ENCODE results near the gene KIF5A.

KIF5A gene

DNA sequence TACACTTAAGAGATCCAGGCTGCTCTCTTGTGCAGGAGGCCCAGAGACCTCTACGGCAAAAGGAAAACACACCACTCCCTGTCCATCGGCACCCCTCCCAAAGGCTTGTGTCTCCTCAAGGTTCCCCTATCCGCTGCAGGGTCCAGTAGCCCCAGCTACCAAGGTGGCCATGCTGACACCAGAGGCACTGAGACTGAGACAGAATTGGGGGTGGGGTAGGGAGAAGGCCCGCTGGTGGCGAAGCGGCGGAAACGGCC is 30.1 kb upstream of the KIF5A start:
- peaks cover 48% of the 10 kb centered on the region for H3K79me2 ChIP-seq (ENCODE audit: insufficient read depth, low read depth)
- H2AFZ ChIP-seq (ENCODE audit: low read depth) = peak overlapping the region; percentile 15; the same call in 1 of the 2 replicates
- peak overlapping the region; percentile 71 for H3K9ac ChIP-seq
- H3K4me1 ChIP-seq (ENCODE audit: low read depth, poor library complexity, severe bottlenecking) = peaks cover 57% of the 10 kb centered on the region
- H4K20me1 ChIP-seq (ENCODE audit: insufficient read depth) = no peaks in the 10 kb centered on the region
- peak overlapping the region; percentile 87 for H3K4me3 ChIP-seq (IDR thresholded peaks at IDR 0.05; ENCODE audit: insufficient read depth, low read depth, low read length)
- H3K27me3 ChIP-seq (ENCODE audit: insufficient read depth, low read depth) = no peaks in the 10 kb centered on the region
- TF ChIP-seq, protein P1, sequence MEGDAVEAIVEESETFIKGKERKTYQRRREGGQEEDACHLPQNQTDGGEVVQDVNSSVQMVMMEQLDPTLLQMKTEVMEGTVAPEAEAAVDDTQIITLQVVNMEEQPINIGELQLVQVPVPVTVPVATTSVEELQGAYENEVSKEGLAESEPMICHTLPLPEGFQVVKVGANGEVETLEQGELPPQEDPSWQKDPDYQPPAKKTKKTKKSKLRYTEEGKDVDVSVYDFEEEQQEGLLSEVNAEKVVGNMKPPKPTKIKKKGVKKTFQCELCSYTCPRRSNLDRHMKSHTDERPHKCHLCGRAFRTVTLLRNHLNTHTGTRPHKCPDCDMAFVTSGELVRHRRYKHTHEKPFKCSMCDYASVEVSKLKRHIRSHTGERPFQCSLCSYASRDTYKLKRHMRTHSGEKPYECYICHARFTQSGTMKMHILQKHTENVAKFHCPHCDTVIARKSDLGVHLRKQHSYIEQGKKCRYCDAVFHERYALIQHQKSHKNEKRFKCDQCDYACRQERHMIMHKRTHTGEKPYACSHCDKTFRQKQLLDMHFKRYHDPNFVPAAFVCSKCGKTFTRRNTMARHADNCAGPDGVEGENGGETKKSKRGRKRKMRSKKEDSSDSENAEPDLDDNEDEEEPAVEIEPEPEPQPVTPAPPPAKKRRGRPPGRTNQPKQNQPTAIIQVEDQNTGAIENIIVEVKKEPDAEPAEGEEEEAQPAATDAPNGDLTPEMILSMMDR (conservative IDR thresholded peaks at IDR 0.05; ENCODE audit: low read depth, low read length) = no peak
- peak overlapping the region; percentile 89 for H3K4me2 ChIP-seq
- peak overlapping the region; percentile 71 for H3K27ac ChIP-seq
- peaks cover 22% of the 10 kb centered on the region; the same call in 1 of the 2 replicates for H3K36me3 ChIP-seq (ENCODE audit: insufficient read depth)

DNA sequence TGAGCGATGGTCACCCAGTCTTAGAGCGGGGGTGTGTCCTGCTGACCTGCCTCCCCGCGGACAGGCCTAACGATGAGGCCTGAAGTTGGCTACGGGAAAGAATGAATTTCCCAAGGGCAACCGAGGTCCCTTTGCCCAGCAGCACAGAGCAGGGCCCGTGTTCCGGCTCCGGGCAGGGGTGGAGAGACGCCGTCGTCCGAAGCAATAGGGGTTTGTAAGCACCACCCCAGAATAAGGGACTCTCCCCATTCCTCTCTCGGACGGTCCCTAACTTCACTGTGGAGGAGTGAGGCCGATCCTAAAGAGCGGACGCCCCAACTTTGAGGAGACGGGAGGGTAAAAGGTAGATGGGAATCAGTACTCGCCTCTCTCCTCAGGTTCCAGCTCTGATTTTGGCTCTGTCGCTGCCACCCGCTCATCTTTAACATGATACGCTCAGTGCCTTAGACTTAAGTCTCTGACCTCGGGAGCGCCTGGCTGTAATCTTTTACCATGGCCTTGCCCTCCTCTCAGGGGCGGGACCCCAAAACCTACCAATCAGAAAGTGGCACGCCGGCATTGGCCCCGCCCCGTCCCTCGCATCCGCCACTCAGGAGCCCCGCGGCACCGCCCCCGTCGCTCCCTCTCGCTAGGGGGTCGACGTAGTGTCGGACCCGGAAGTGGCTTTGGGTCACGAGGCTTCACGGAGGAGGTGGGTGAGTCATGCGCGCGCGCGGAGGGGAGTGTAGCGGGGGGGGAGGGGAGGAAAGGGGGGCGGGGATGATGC is 29.6 kb upstream of the KIF5A start, which contains the start of gene DDIT3:
DDIT3 (minus strand) TSS at position 462 of the 766 bp plus-strand sequence. CDS start 3,108 bp downstream, outside the sequence.
- H3K27me3 ChIP-seq (ENCODE audit: insufficient read depth, low read depth) = no peaks in the 10 kb centered on the region
- peaks cover 50% of the 10 kb centered on the region for H3K79me2 ChIP-seq (ENCODE audit: insufficient read depth, low read depth)
- H3K27ac ChIP-seq = peak within 1 kb of the TSS; percentile 84
- H3K4me2 ChIP-seq = peak within 1 kb of the TSS; percentile 89
- TF ChIP-seq, protein P1 (conservative IDR thresholded peaks at IDR 0.05; ENCODE audit: low read depth, low read length) = peak; percentile 24
- peak within 1 kb of the TSS; percentile 80 for H3K9ac ChIP-seq
- peaks cover 17% of the 10 kb centered on the region; the same call in 1 of the 2 replicates for H3K36me3 ChIP-seq (ENCODE audit: insufficient read depth)
- peak within 1 kb of the TSS; percentile 70 for H2AFZ ChIP-seq (ENCODE audit: low read depth)
- H3K4me3 ChIP-seq (IDR thresholded peaks at IDR 0.05; ENCODE audit: insufficient read depth, low read depth, low read length) = peak within 1 kb of the TSS; percentile 87
- H4K20me1 ChIP-seq (ENCODE audit: insufficient read depth) = no peaks in the 10 kb centered on the region
- H3K4me1 ChIP-seq (ENCODE audit: low read depth, poor library complexity, severe bottlenecking) = peaks cover 60% of the 10 kb centered on the region

DNA sequence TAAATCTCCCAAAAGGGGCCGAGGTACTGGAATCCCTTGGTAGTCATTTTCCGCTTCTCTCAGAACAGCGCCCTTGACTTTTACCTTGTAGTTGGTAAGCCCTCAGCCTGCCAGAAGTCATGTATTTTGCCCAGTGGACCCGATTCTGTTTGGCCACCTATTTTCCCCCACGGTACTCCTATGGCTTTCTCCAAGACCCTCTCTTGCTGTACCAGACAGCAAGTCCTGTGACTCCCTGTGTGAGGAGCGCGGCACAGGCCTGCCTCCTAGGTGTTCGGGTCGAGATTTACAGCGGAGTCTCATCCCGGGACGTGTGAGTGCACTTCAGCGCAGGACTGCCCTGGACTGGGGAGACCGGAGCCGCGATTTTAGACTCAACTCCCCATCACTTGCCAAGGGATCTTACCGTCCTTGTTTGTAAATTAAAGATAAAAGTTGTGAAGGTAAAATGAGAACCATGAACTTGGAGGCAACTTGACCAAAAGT is 28.3 kb upstream of the KIF5A start:
- Histone ChIP-seq H2AFZ (ENCODE audit: low read depth) (peak overlapping the region; percentile 70), H4K20me1 (ENCODE audit: insufficient read depth) (no peaks in the 10 kb centered on the region), H3K36me3 (ENCODE audit: insufficient read depth) (peaks cover 5% of the 10 kb centered on the region; the same call in 1 of the 2 replicates), H3K27me3 (ENCODE audit: insufficient read depth, low read depth) (no peaks in the 10 kb centered on the region), H3K79me2 (ENCODE audit: insufficient read depth, low read depth) (peaks cover 50% of the 10 kb centered on the region), H3K4me3 (IDR thresholded peaks at IDR 0.05; ENCODE audit: insufficient read depth, low read depth, low read length) (peak overlapping the region; percentile 72), H3K4me1 (ENCODE audit: low read depth, poor library complexity, severe bottlenecking) (peaks cover 60% of the 10 kb centered on the region), H3K9ac (peak overlapping the region; percentile 80), H3K27ac (peak overlapping the region; percentile 84), H3K4me2 (peak overlapping the region; percentile 69)
- TF ChIP-seq, protein P1 (conservative IDR thresholded peaks at IDR 0.05; ENCODE audit: low read depth, low read length) = peak; percentile 44; the same call in 1 of the 2 replicates

DNA sequence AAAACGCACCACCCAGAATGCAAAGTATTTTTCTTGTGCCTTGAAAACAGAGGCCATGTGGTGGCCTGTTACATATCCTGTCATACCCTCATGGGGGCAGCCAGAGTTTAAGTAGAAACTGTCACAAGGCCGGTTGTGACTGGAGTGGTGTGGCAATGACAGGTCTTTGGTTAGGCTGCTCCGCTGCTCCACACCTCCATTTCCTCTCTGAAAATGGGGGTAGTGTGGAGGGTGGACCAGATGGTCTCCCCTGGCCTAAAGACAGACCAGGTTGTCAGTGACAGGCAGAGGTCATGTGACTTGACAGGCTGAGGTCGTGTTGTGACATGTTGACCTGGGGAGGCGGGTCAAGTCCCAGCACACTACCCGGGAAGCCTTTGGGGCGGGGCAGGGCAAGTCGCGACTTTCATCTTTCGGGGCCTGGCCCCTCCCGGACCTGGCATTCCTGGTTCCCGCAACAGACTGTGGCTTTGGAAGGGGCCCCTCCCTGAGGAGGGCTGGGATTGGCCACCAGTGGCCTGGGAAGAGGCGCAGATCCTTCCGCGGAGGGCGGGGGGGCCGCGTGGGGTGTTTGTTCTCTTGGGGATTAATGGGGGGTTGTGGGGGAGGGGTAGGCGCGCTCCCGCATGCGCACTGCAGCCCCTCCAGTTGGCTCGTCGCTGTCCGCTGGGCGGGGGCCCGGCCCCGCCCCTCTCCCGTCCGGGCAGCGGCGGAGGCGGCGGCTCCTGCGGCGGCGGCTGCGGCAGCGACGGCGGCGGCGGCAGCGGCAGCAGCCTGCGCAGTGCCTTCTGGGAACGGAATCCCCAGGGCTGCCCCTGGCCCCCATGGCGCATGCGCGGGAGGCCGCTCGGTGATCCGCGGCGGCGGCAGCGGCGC is 27.6 kb upstream of the KIF5A start, which contains the start of gene MBD6:
MBD6 (plus strand) TSS at position 814 of the 876 bp plus-strand sequence. CDS start 1,480 bp downstream, outside the sequence.
- Histone ChIP-seq H3K4me2 (peak within 1 kb of the TSS; percentile 84), H3K27me3 (ENCODE audit: insufficient read depth, low read depth) (no peaks in the 10 kb centered on the region), H3K9ac (peak within 1 kb of the TSS; percentile 80), H4K20me1 (ENCODE audit: insufficient read depth) (no peaks in the 10 kb centered on the region), H3K36me3 (ENCODE audit: insufficient read depth) (no peaks in the 10 kb centered on the region; the same call in 1 of the 2 replicates), H3K4me1 (ENCODE audit: low read depth, poor library complexity, severe bottlenecking) (peaks cover 59% of the 10 kb centered on the region), H2AFZ (ENCODE audit: low read depth) (peak within 1 kb of the TSS; percentile 70), H3K4me3 (IDR thresholded peaks at IDR 0.05; ENCODE audit: insufficient read depth, low read depth, low read length) (peak within 1 kb of the TSS; percentile 72), H3K27ac (peak within 1 kb of the TSS; percentile 84), H3K79me2 (ENCODE audit: insufficient read depth, low read depth) (peaks cover 48% of the 10 kb centered on the region)
- TF ChIP-seq, protein P1 (conservative IDR thresholded peaks at IDR 0.05; ENCODE audit: low read depth, low read length) = peak; percentile 23; the same call in 1 of the 2 replicates
